ENCODE measurements around the gene SIX3. TPM values are rescaled to one million over a fixed set of nuclear protein-coding genes. Genes with fewer than 3 reads are reported as not detected.
A peak's percentile ranks its signal among the peaks of the same experiment; 100 is the strongest.

SIX3 gene
- total RNA-seq, 6 experiments from 2014 or later, result not detected

- Histone ChIP-seq H3K27ac (no peak overlapping the region), H3K27me3 (peaks cover 9 to 46% of the 10 kb centered on the region in 2 donors), H3K9me3 (no peaks in the 10 kb centered on the region), H3K4me1 (peaks cover 0 to 13% (median 0%) of the 10 kb centered on the region in 4 donors), H3K36me3 (no peaks in the 10 kb centered on the region), H3K4me3 (no peak overlapping the region)
- no peak for DNase-seq
- intact Hi-C loops (cut with DNase I), result no loop called here
- ATAC-seq, result no peak
- WGBS (ENCODE audit: insufficient coverage, low coverage, low lambda C conversion rate, missing lambda C conversion rate), result 18% methylated on average over 9 of the region's 9 CpGs
- TF ChIP-seq POLR2A (IDR thresholded peaks at IDR 0.05), result no peak
- TF ChIP-seq, protein P1, sequence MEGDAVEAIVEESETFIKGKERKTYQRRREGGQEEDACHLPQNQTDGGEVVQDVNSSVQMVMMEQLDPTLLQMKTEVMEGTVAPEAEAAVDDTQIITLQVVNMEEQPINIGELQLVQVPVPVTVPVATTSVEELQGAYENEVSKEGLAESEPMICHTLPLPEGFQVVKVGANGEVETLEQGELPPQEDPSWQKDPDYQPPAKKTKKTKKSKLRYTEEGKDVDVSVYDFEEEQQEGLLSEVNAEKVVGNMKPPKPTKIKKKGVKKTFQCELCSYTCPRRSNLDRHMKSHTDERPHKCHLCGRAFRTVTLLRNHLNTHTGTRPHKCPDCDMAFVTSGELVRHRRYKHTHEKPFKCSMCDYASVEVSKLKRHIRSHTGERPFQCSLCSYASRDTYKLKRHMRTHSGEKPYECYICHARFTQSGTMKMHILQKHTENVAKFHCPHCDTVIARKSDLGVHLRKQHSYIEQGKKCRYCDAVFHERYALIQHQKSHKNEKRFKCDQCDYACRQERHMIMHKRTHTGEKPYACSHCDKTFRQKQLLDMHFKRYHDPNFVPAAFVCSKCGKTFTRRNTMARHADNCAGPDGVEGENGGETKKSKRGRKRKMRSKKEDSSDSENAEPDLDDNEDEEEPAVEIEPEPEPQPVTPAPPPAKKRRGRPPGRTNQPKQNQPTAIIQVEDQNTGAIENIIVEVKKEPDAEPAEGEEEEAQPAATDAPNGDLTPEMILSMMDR (IDR thresholded peaks at IDR 0.05), result no peak
Observed at GRCh38 chr2:44926957-44927356, 14.5 kb upstream of the SIX3 start.

- peaks cover 15 to 57% of the 10 kb centered on the region in 2 donors for H3K27me3 ChIP-seq
- H3K9me3 ChIP-seq, result no peaks in the 10 kb centered on the region
- H3K36me3 ChIP-seq, result no peaks in the 10 kb centered on the region
- peaks cover 0 to 16% (median 0%) of the 10 kb centered on the region in 4 donors for H3K4me1 ChIP-seq
- intact Hi-C loops (cut with DNase I), result no loop called here
- WGBS (ENCODE audit: insufficient coverage, low coverage, low lambda C conversion rate, missing lambda C conversion rate), result 10% methylated on average over 18 of the region's 36 CpGs
- no peak overlapping the region for H3K27ac ChIP-seq
- TF ChIP-seq POLR2A (IDR thresholded peaks at IDR 0.05), result no peak
- TF ChIP-seq, protein P1 (IDR thresholded peaks at IDR 0.05), result no peak
- no peak overlapping the region for H3K4me3 ChIP-seq
- ATAC-seq (no peak), DNase-seq (no peak)
Observed at GRCh38 chr2:44927985-44928482, 13.5 kb upstream of the SIX3 start.

GRCh38 chr2:44928483-44929158 lies 12.9 kb upstream of the SIX3 start:
- intact Hi-C loops (cut with DNase I), result no loop called here
- Histone ChIP-seq H3K27ac (no peak overlapping the region), H3K9me3 (no peaks in the 10 kb centered on the region), H3K4me3 (peak overlapping the region in 1 of 3 donors; percentile 19), H3K4me1 (peaks cover 0 to 17% (median 0%) of the 10 kb centered on the region in 4 donors), H3K27me3 (peaks cover 15 to 63% of the 10 kb centered on the region in 2 donors), H3K36me3 (no peaks in the 10 kb centered on the region)
- no peak for TF ChIP-seq POLR2A (IDR thresholded peaks at IDR 0.05)
- TF ChIP-seq, protein P1 (IDR thresholded peaks at IDR 0.05), result no peak
- WGBS (ENCODE audit: insufficient coverage, low coverage, low lambda C conversion rate, missing lambda C conversion rate), result 6% methylated on average over 17 of the region's 62 CpGs
- ATAC-seq (peak in 3 of 4 donors; percentile 17 to 43 (median 35)), DNase-seq (no peak)

DNA sequence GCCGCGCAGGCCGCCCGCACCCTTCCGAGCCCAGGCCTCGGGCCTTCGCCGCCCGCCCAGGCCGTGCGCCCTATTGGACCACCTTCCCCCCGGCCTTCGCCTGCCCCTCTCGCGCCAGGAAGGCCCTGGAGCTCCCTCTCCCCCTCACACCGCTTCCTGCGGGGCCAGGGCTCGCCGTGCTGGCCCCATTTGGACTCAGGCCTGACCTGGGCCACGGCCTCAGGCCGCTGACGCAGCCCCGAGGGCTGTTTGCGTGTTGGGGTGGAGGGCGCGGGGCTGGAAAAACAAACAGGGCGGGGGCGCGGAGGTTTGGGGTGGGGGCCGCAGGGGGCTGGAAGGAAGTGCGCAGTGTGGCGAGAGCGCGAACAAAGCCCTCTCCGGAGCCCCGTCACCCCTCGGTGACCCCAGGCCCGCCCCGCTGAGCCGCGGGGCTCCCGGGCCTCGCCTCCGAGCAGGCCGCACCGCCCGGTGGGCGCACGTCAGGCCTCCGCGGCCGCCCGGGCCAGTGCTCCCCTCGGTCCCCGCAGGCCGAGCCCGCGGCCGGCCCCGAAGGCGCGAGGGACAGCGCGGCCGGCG lies 12.3 kb upstream of the SIX3 start:
- intact Hi-C loops (cut with DNase I), result no loop called here
- TF ChIP-seq, protein P1 (IDR thresholded peaks at IDR 0.05), result no peak
- TF ChIP-seq POLR2A (IDR thresholded peaks at IDR 0.05), result no peak
- H3K27me3 ChIP-seq, result peaks cover 15 to 66% of the 10 kb centered on the region in 2 donors
- H3K36me3 ChIP-seq, result no peaks in the 10 kb centered on the region
- H3K9me3 ChIP-seq, result no peaks in the 10 kb centered on the region
- H3K4me1 ChIP-seq, result peaks cover 0 to 17% (median 0%) of the 10 kb centered on the region in 4 donors
- peak in 1 of 4 donors; percentile 7 for ATAC-seq
- DNase-seq, result no peak
- 0% methylated on average over 6 of the region's 66 CpGs for WGBS (ENCODE audit: insufficient coverage, low coverage, low lambda C conversion rate, missing lambda C conversion rate)
- H3K4me3 ChIP-seq, result no peak overlapping the region
- no peak overlapping the region for H3K27ac ChIP-seq

Data from right lobe of liver (tissue), 6 donors.